Endothelial cell (in vitro differentiated cells): ENCODE data around the gene IRS2. TPM values are rescaled to one million over a fixed set of nuclear protein-coding genes. Genes with fewer than 3 reads are reported as not detected.

Source experiments
- DNase-seq: peaks from one replicate; pipeline ENCODE4 v3.0.0; 2021; ENCODE audit warnings: low spot score
- H3K27ac Mint-ChIP-seq: one replicate; pipeline ENCODE4 v1.8.0; 2021; ENCODE audit warnings: mixed read lengths, inconsistent platforms; ENCODE audit not compliant: unreplicated experiment
- H3K27me3 Mint-ChIP-seq: one replicate; pipeline ENCODE4 v1.8.0; 2021; ENCODE audit warnings: mild to moderate bottlenecking, moderate library complexity, mixed read lengths, inconsistent platforms; ENCODE audit not compliant: unreplicated experiment
- H3K36me3 Mint-ChIP-seq: one replicate; pipeline ENCODE4 v1.8.0; 2021; ENCODE audit warnings: mild to moderate bottlenecking, low read depth, mixed read lengths, inconsistent platforms; ENCODE audit not compliant: unreplicated experiment
- H3K4me1 Mint-ChIP-seq: one replicate; pipeline ENCODE4 v1.8.0; 2021; ENCODE audit warnings: mild to moderate bottlenecking, mixed read lengths, inconsistent platforms; ENCODE audit not compliant: unreplicated experiment
- H3K4me3 Mint-ChIP-seq: one replicate; pipeline ENCODE4 v1.8.0; 2021; ENCODE audit warnings: mild to moderate bottlenecking, mixed read lengths, inconsistent platforms; ENCODE audit not compliant: unreplicated experiment
- H3K9me3 Mint-ChIP-seq: one replicate; pipeline ENCODE4 v1.8.0; 2021; ENCODE audit warnings: mixed read lengths, inconsistent platforms; ENCODE audit not compliant: unreplicated experiment
- CTCF ChIP-seq: fragments of 200-600 bp; sonication (generic); IDR thresholded peaks from one replicate; pipeline ENCODE4 v1.5.0; 2021; ENCODE audit warnings: antibody characterized with exemption; ENCODE audit not compliant: unreplicated experiment
- total RNA-seq: library from RNA; stranded (reverse); fragmentation: NEBNext Ultra II Directional; extraction: Animal tissue kit (Norgen Biotek cat#: 25700); gene quantifications from one replicate; pipeline ENCODE4 v1.2.1, GENCODE V29; 2021; ENCODE audit not compliant: unreplicated experiment

IRS2 gene
- total RNA-seq, 1 donor from 2014 or later: 16.4 TPM

GRCh38 chr13:109789262-109789661 is 2.9 kb upstream of the IRS2 start:
- no peak overlapping the region for H3K4me3 Mint-ChIP-seq
- TF ChIP-seq CTCF: no peak
- H3K27ac Mint-ChIP-seq: no peak overlapping the region
- no peak for DNase-seq
- no peaks in the 10 kb centered on the region for H3K4me1 Mint-ChIP-seq
- no peaks in the 10 kb centered on the region for H3K36me3 Mint-ChIP-seq
- H3K9me3 Mint-ChIP-seq: no peaks in the 10 kb centered on the region
- H3K27me3 Mint-ChIP-seq: no peaks in the 10 kb centered on the region

- no peak for TF ChIP-seq CTCF
- H3K36me3 Mint-ChIP-seq: no peaks in the 10 kb centered on the region
- H3K27ac Mint-ChIP-seq: no peak overlapping the region
Observed at GRCh38 chr13:109788372-109789111, 2.2 kb upstream of the IRS2 start.

GRCh38 chr13:109787135-109787954 is 962 bp upstream of the IRS2 start:
- H3K27ac Mint-ChIP-seq: no peak overlapping the region

More at GRCh38 chr13:109788372-109789111, 2.2 kb upstream of the IRS2 start:
- Mint-ChIP-seq H3K9me3 (no peaks in the 10 kb centered on the region), H3K4me3 (peak overlapping the region; percentile 87), H3K27me3 (peaks cover 2% of the 10 kb centered on the region), H3K4me1 (no peaks in the 10 kb centered on the region)
- no peak for DNase-seq

GRCh38 chr13:109785892-109786450 is 412 bp downstream of the IRS2 start:
- peak; percentile 38 for DNase-seq
- TF ChIP-seq CTCF: no peak
- H3K9me3 Mint-ChIP-seq: no peaks in the 10 kb centered on the region
- peaks cover 7% of the 10 kb centered on the region for H3K27me3 Mint-ChIP-seq
- no peak overlapping the region for H3K4me3 Mint-ChIP-seq
- H3K4me1 Mint-ChIP-seq: peaks cover 6% of the 10 kb centered on the region
- H3K36me3 Mint-ChIP-seq: peaks cover under 1% of the 10 kb centered on the region
- H3K27ac Mint-ChIP-seq: no peak overlapping the region

More at GRCh38 chr13:109787135-109787954, 962 bp upstream of the IRS2 start:
- H3K4me1 Mint-ChIP-seq: no peaks in the 10 kb centered on the region
- H3K36me3 Mint-ChIP-seq: no peaks in the 10 kb centered on the region
- no peaks in the 10 kb centered on the region for H3K9me3 Mint-ChIP-seq
- H3K27me3 Mint-ChIP-seq: peaks cover 3% of the 10 kb centered on the region
- no peak for TF ChIP-seq CTCF
- peak overlapping the region; percentile 87 for H3K4me3 Mint-ChIP-seq
- DNase-seq: peak; percentile 40
